Body of pancreas (tissue), 4 donors: ENCODE measurements around the gene UQCC2.

Source experiments
- CTCF ChIP-seq, 7 experiments: fragments of 450-650 bp in 4 of 7; fragments of 200-600 bp in 3 of 7; sonication (generic) in 3 of 7; IDR thresholded peaks; one replicate each; pipeline ENCODE4 v1.5.1; 2016 to 2019; ENCODE audit warnings: antibody characterized with exemption in 7 of 7
- POLR2A ChIP-seq, 3 donors: fragments of 450-650 bp; IDR thresholded peaks; one replicate each; pipeline ENCODE4 v1.6.1; 2016; ENCODE audit warnings: antibody characterized with exemption in 3 of 3, mild to moderate bottlenecking in 2 of 3

DNA sequence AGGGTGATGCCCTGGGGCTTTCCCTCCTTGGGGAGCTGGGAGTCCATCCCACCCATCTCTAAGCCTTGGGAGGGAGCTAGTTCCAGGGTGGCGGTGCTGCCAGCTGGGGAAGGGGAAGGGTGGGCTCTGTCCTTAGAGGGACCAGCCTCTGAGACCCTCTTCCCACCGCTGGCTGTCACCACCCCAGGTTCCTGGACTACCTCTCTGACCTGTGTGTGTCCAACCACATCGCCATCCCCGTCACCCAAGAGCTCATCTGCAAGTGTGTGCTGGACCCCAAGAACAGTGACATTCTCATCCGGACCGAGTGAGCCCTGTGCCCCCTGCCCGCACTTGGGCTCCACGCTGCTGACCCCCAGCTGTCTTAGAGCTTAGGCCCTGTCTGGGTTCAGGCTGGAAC lies 43.2 kb downstream of the UQCC2 start:
- TF ChIP-seq POLR2A (IDR thresholded peaks at IDR 0.05) (no peak), CTCF (IDR thresholded peaks at IDR 0.05) (no peak)
